Bronchus fibroblast of lung (primary cell): Measurements from ENCODE around the gene BLTP3B. TPM values are rescaled to one million over a fixed set of nuclear protein-coding genes. Genes with fewer than 3 reads are reported as not detected.

ENCODE experiments used
- total RNA-seq: library from RNA; depleted of rRNA; stranded (reverse); fragments of >200 nt; gene quantifications from 2 replicates; pipeline ENCODE4 v1.2.3, GENCODE V29; 2015

Gene BLTP3B, protein sequence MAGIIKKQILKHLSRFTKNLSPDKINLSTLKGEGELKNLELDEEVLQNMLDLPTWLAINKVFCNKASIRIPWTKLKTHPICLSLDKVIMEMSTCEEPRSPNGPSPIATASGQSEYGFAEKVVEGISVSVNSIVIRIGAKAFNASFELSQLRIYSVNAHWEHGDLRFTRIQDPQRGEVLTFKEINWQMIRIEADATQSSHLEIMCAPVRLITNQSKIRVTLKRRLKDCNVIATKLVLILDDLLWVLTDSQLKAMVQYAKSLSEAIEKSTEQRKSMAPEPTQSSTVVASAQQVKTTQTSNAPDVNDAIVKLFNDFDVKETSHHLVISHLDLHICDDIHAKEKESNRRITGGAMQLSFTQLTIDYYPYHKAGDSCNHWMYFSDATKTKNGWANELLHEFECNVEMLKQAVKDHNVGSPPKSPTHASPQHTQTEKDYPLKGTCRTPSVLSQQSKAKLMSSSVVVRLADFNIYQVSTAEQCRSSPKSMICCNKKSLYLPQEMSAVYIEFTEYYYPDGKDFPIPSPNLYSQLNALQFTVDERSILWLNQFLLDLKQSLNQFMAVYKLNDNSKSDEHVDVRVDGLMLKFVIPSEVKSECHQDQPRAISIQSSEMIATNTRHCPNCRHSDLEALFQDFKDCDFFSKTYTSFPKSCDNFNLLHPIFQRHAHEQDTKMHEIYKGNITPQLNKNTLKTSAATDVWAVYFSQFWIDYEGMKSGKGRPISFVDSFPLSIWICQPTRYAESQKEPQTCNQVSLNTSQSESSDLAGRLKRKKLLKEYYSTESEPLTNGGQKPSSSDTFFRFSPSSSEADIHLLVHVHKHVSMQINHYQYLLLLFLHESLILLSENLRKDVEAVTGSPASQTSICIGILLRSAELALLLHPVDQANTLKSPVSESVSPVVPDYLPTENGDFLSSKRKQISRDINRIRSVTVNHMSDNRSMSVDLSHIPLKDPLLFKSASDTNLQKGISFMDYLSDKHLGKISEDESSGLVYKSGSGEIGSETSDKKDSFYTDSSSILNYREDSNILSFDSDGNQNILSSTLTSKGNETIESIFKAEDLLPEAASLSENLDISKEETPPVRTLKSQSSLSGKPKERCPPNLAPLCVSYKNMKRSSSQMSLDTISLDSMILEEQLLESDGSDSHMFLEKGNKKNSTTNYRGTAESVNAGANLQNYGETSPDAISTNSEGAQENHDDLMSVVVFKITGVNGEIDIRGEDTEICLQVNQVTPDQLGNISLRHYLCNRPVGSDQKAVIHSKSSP (N-terminal part only)
- 13.5 and 14.0 TPM in 2 replicates for total RNA-seq

DNA sequence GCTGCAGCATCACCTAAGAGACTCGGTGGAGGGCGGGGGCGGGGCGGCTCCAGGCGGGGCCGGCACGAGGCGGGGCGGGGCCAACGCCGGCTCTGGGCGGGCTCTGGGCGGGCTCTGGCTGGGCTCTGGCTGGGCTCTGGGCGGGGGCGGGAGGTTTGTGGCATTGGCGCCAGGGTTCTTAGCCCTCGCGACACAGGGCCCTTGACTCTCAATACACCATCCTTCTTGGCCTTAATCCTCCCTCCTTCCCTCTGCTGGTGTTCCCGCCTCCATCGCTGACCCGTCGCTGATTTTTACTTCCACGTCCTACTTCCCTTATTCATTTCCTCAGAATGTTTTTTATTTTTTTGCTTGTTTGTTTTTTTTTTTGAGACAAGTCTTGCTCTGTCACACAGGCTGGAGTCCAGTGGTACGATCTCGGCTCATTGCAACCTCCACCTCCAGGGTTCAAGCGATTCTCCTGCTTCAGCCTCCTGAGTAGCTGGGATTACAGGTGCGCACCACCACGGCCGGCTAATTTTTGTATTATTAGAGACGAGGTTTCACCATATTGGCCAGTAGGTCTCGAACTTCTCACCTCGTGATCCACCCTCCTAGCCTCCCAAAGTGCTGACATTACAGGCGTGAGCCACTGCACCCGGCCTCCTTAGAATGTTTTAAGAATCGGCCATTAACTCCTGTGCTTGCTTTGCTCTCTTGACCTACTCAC lies at the start of gene BLTP3B:
TSS of gene BLTP3B (minus strand) at position 24 of the 709 bp plus-strand sequence. CDS start 239 bp downstream, outside the sequence.

Other genes starting within 250 kb of the BLTP3B start
- gene ANKS1B, start 157.9 kb downstream of the BLTP3B start, total RNA-seq, result not detected in 2 replicates
- 12.5 and 16.0 TPM in 2 replicates for gene ACTR6, start 57.9 kb upstream of the BLTP3B start, total RNA-seq
- 1.5 and 1.9 TPM in 2 replicates for gene DEPDC4, start 124.2 kb upstream of the BLTP3B start, total RNA-seq
- 14.7 and 20.7 TPM in 2 replicates for gene SCYL2, start 124.3 kb upstream of the BLTP3B start, total RNA-seq
- gene SLC17A8, start 214.2 kb upstream of the BLTP3B start, total RNA-seq, result not detected in 2 replicates